HepG2 (cell line): ENCODE measurements around the gene FYB1.

Experiments
- FOXO1 ChIP-seq: sonication (generic); formaldehyde crosslinking; IDR thresholded peaks from 2 replicates; pipeline ENCODE4 v1.4.0; 2020; ENCODE audit warnings: missing genetic modification reagents
- ZNF468 ChIP-seq: sonication (generic); formaldehyde crosslinking; IDR thresholded peaks from 2 replicates; pipeline ENCODE4 v1.8.0; 2022; ENCODE audit warnings: mild to moderate bottlenecking, moderate library complexity, missing genetic modification reagents

DNA sequence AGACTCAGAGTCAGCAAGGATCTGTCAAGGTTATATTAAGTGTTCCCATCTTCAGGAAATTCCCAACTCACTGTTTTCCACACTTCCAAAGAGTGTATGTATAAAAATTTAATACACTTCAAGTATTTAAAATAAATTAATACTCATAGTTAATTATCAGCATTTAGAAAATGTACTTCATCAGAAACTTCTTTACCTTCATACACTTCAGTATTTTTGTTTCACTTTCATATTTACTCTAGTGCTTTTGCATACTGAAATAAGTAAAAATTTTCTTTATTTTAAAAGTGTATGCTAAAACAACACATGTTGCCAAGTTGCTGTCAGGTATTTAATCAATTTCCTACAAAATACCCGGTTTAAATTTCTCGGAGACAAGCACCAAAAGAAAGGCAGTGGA is 161.6 kb downstream of the FYB1 start:
- no peak for TF ChIP-seq FOXO1
- TF ChIP-seq ZNF468 (CRISPR knock-in tag): no peak
